OCI-LY1 (cell line): Measurements from ENCODE around the gene WWOX.

ENCODE experiments used
- CTCF ChIP-seq: fragments of 200-600 bp; sonication (generic), shearing (Covaris generic); IDR thresholded peaks from 2 replicates; pipeline ENCODE4 v1.5.1; 2017; ENCODE audit warnings: mild to moderate bottlenecking, antibody characterized with exemption, low read length, moderate library complexity, mixed read lengths
- EZH2 ChIP-seq: fragments of 200-600 bp; sonication (generic), shearing (Covaris generic); IDR thresholded peaks from 2 replicates; pipeline ENCODE4 v1.8.0; 2017; ENCODE audit warnings: borderline replicate concordance, mixed run types, mild to moderate bottlenecking, antibody characterized with exemption, low read length, moderate library complexity, mixed read lengths

- no peak for TF ChIP-seq CTCF
- TF ChIP-seq EZH2: no peak
Measured at GRCh38 chr16:78277321-78278055, 178.0 kb downstream of the WWOX start.
